ENCODE measurements around the gene LRP5. TPM values are rescaled to one million over a fixed set of nuclear protein-coding genes. Genes with fewer than 3 reads are reported as not detected.

LRP5 gene

Small RNA genes within 50 kb of the gene (small RNA-seq; reads per million reads assigned to genes)
- not detected for gene NDUFA3P2
